ENCODE results near the gene TOGARAM1. TPM values are rescaled to one million over a fixed set of nuclear protein-coding genes. Genes with fewer than 3 reads are reported as not detected.

The TOGARAM1 gene
- total RNA-seq, 1 donor from 2014 or later = 18.5 TPM

DNA sequence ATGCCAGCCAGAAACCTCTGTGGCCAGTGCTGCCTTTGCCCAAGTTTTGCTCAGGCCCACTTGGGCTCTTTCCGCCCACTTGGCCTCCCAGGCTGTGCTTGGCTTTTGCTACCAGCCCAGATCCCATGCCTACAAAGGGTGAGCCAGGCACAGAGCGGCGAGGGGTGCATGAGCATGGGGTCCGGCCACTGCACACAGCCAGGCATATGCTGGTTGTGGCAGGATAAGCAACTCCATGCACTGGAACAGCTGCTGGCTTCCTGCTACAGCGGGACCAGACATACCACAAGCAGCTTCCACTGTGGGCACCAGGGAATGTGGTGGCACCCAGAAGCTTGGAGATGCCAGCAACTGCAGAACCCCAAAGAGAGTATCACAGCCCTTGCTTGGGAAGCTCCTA is 76.3 kb downstream of the TOGARAM1 start:
- Histone ChIP-seq H3K4me3 (no peak overlapping the region), H3K36me3 (peaks cover 52% of the 10 kb centered on the region), H3K9me3 (no peaks in the 10 kb centered on the region), H3K4me1 (no peaks in the 10 kb centered on the region), H3K27me3 (ENCODE audit: low read depth) (no peaks in the 10 kb centered on the region), H3K27ac (no peak overlapping the region)
- intact Hi-C loops (cut with DNase I) = no loop called here
- no peak for DNase-seq
- TF ChIP-seq, protein P1, sequence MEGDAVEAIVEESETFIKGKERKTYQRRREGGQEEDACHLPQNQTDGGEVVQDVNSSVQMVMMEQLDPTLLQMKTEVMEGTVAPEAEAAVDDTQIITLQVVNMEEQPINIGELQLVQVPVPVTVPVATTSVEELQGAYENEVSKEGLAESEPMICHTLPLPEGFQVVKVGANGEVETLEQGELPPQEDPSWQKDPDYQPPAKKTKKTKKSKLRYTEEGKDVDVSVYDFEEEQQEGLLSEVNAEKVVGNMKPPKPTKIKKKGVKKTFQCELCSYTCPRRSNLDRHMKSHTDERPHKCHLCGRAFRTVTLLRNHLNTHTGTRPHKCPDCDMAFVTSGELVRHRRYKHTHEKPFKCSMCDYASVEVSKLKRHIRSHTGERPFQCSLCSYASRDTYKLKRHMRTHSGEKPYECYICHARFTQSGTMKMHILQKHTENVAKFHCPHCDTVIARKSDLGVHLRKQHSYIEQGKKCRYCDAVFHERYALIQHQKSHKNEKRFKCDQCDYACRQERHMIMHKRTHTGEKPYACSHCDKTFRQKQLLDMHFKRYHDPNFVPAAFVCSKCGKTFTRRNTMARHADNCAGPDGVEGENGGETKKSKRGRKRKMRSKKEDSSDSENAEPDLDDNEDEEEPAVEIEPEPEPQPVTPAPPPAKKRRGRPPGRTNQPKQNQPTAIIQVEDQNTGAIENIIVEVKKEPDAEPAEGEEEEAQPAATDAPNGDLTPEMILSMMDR (IDR thresholded peaks at IDR 0.05) = no peak
- ATAC-seq = no peak

DNA sequence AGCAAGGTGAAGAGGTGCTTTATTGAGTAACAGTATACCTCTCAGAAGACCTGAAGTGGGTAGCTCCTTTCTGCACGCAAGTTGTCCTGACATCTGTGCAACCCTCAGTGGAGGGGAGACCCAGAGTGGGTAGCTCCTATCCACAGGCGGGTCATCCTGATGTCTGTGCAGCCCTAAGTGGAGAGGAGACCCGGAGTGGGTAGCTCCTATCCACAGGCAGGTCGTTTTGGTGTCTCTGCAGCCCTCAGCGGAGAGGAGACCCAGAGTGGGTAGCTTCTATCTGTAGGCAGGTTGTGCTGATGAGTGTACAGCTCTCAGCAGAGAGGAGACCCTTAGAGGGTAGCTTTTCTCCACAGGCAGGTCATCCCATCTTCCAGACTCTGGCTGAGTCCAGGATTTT is 76.9 kb downstream of the TOGARAM1 start:
- Histone ChIP-seq H3K4me3 (no peak overlapping the region), H3K27ac (no peak overlapping the region), H3K36me3 (peaks cover 54% of the 10 kb centered on the region), H3K27me3 (ENCODE audit: low read depth) (no peaks in the 10 kb centered on the region), H3K4me1 (no peaks in the 10 kb centered on the region), H3K9me3 (no peaks in the 10 kb centered on the region)
- intact Hi-C loops (cut with DNase I) = no loop called here
- ATAC-seq (no peak), DNase-seq (no peak)
- TF ChIP-seq, protein P1 (IDR thresholded peaks at IDR 0.05) = no peak

DNA sequence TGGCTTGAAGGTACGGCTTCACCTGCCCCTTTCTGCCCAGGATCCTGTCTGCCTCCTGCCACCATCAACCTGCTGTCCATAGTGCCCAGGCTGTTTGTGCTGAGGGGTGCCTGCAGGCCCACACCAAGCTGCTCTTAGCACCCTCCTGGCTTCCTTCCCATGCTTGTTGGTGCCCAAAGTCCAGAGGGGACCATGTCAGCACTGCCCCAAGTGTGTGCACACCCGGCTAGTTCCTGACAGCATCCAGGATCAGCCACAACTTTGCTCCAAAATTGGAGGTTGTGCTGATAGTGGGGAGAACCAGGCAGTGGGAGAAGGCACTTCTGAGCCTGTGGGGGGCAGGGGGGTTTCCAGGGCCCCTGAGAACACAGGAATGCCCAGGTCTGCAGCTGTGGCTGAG is 77.4 kb downstream of the TOGARAM1 start:
- Histone ChIP-seq H3K36me3 (peaks cover 54% of the 10 kb centered on the region), H3K4me1 (no peaks in the 10 kb centered on the region), H3K9me3 (no peaks in the 10 kb centered on the region), H3K27ac (no peak overlapping the region), H3K4me3 (no peak overlapping the region), H3K27me3 (ENCODE audit: low read depth) (no peaks in the 10 kb centered on the region)
- intact Hi-C loops (cut with DNase I) = no loop called here
- TF ChIP-seq, protein P1 (IDR thresholded peaks at IDR 0.05) = no peak
- no peak for ATAC-seq
- no peak for DNase-seq

DNA sequence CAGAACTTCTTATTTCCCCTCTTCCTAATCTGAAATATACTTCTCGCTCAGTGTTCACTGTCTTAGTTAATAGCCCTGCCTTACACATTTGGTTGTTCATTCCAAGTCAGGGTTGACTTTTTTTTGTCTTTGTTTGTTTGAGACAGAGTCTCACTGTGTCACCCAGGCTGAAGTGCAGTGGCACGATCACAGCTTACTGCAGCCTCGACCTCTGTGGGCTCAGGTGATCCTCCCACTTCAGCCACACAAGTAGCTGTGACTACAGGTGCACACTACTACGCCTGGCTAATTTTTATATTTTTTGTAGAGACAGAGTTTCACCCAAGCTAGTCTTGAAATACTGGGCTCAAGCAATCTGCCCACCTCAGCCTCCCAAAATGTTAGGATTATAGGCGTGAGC is 79.7 kb downstream of the TOGARAM1 start:
- Histone ChIP-seq H3K4me3 (no peak overlapping the region), H3K27ac (no peak overlapping the region), H3K27me3 (ENCODE audit: low read depth) (no peaks in the 10 kb centered on the region), H3K36me3 (peaks cover 65% of the 10 kb centered on the region), H3K9me3 (no peaks in the 10 kb centered on the region), H3K4me1 (no peaks in the 10 kb centered on the region)
- DNase-seq (no peak), ATAC-seq (no peak)
- intact Hi-C loops (cut with DNase I) = no loop called here
- TF ChIP-seq, protein P1 (IDR thresholded peaks at IDR 0.05) = no peak

DNA sequence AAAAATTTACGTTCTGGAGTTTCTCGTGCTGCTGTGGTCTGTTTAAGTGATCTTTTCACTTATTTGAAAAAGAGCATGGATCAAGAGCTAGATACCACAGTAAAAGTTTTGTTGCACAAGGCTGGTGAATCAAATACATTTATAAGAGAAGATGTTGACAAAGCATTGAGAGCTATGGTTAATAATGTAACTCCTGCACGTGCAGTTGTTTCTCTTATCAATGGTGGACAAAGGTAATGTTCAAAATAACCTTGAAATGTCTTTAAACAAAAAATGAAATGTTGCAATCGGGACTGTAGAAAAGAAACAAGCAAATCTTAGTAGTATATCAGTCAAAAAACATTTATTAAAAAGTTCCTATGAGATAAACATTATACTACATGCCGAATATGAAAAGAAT is 82.6 kb downstream of the TOGARAM1 start:
- no peaks in the 10 kb centered on the region for H3K4me1 ChIP-seq
- peaks cover 54% of the 10 kb centered on the region for H3K36me3 ChIP-seq
- H3K9me3 ChIP-seq = no peaks in the 10 kb centered on the region
- no peak overlapping the region for H3K27ac ChIP-seq
- no peaks in the 10 kb centered on the region for H3K27me3 ChIP-seq (ENCODE audit: low read depth)
- H3K4me3 ChIP-seq = no peak overlapping the region
- intact Hi-C loops (cut with DNase I) = no loop called here
- no peak for ATAC-seq
- DNase-seq = no peak
- TF ChIP-seq, protein P1 (IDR thresholded peaks at IDR 0.05) = no peak

DNA sequence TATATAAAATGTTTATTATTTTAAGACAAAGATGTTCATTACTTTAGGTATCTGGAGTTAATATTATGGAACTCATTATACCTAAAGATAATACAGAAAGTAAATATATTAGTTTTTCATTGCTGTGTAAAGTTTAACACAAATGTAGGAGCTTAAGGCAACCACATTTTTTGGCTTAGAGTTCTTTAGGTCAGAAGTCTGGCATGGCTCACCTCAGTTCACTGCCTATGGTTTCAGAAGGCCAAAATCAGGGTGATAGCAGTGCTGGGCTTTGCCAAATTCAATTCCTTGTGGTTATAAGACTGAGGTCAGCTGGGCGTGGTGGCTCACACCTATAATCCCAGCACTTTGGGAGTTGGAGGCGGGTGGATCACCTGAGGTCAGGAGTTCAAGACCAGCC is 86.4 kb downstream of the TOGARAM1 start:
- no peak for ATAC-seq
- Histone ChIP-seq H3K27ac (no peak overlapping the region), H3K36me3 (peaks cover 59% of the 10 kb centered on the region), H3K9me3 (no peaks in the 10 kb centered on the region), H3K4me1 (no peaks in the 10 kb centered on the region), H3K27me3 (ENCODE audit: low read depth) (no peaks in the 10 kb centered on the region), H3K4me3 (no peak overlapping the region)
- intact Hi-C loops (cut with DNase I) = no loop called here
- DNase-seq = no peak
- TF ChIP-seq, protein P1 (IDR thresholded peaks at IDR 0.05) = no peak
